T1000 (cell line): ENCODE data around the gene CCSER1.
"Not testable (repeated sequence)": the region's sequence is repeated elsewhere in the genome, so short reads cannot be mapped to it uniquely, and the experiment has no call there.

Experiments
- DNase-seq: peaks from one replicate; lab custom pipeline; 2025; ENCODE audit warnings: mixed read lengths; lab: John Stamatoyannopoulos, UW

CCSER1 gene

DNA sequence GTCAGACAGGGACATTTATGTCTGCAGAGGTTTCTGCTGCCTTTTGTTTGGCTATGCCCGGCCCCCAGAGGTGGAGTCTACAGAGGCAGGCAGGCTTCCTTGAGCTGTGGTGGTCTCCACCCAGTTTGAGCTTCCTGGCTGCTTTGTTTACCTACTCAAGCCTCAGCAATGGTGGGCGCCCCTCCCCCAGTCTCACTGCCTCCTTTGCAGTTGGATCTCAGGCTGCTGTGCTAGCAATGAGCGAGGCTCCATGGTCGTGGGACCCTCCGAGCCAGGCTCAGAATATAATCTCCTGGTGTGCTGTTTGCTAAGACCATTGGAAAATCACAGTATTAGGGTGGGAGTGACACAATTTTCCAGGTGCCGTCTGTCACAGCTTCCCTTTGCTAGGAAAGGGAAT is 578.3 kb downstream of the CCSER1 start:
- not testable (repeated sequence) for DNase-seq

GRCh38 chr4:90715242-90715641 is 588.0 kb downstream of the CCSER1 start:
- DNase-seq: no peak

DNA sequence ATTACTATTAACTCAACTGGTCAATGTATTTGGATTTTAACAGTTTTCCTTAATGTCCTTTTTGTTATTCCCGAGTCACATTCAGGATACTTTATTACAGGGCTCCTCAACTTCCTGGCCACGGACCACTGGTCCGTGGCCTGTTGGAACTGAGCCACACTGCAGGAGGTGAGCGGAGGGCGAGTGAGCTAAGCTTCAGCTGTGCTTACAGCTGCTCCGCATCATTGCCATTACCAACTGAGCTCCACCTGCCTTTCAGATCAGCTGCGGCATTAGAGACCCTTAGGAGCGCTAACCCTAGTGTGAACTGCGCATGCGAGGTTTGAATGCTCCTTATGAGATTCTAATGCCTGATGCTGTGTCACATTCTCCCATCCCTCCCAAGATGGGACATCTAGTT is 591.7 kb downstream of the CCSER1 start:
- DNase-seq: no peak

GRCh38 chr4:90727938-90728337 is 600.7 kb downstream of the CCSER1 start:
- DNase-seq: no peak

- no peak for DNase-seq
These were observed 603.6 kb downstream of the CCSER1 start for GRCh38 chr4:90730752-90731151.

GRCh38 chr4:90733211-90733610 is 606.0 kb downstream of the CCSER1 start:
- DNase-seq: no peak

DNA sequence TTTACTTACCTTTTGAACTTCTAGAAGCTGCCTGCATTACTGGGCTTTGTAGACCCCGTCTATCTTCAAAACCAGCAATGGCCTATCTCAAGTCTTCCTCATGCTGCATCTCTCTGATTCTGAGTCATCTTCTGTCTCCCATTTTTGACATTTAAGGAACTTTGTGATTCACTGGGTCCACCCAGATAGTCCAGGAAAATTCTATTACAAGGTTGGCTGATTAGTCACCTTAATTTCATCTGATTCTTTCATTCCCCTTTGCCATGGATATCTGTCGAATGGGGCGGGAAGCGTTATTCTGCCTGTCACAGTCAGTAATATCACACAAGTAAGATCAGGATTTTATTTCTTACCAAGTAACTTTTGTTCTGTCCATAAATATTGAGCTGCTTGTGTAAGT is 618.0 kb downstream of the CCSER1 start:
- no peak for DNase-seq

DNA sequence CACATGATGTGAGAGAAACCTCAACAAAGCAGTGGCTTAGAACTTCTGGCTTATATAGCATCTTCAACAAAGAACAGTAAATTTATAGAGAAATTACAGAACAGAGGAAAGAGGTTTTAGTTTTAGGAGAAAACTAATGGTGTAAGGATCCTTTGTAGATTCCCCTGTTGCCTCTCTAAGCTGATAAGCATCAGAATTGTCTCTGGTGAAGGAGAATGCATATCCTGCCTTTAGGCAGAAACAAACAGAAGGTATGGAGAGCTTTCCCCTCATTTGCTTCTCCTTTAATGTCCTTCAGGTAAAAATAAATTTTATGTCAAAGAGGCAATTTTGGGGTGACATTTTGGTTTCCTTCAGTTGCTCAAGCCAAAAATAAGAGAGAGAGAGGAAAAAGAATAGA is 625.9 kb downstream of the CCSER1 start:
- DNase-seq: no peak

GRCh38 chr4:90757534-90758060 is 630.4 kb downstream of the CCSER1 start:
- DNase-seq: no peak

DNA sequence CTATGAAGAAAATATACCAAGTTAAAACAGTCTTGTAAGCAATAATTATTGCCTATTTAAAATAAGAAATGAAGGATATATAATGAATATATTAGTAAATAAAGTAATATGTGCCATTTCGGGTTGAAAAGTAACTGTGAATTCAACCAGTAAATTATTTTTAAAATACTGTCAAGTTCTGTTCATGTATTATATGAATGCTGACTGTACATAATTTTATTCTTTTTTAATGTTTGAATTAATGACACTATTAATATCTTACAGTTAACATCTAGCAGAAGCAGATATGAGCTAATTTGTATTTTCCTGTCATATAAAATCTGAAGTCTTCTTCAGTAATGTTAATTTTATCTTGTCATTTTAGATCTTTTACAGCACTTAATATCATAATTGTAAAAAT is 632.9 kb downstream of the CCSER1 start:
- DNase-seq: no peak

DNA sequence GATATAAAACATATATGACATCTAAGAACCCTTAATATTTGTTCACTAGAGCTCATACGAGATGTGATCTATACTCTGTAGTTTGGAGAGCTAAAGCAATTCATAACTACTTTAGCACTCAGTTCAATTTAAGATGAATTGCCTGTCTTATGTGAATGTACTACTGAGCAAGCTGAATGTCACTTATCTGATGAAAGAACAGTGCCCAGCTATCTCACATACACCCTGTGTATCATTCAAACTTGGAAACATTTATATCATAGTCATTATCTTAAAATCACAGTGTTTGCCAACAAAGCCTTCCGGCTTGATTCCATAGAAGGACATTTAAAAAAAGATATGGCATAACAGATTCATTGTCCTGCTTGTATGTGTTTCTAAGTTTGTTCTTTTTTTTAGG is 639.6 kb downstream of the CCSER1 start:
- DNase-seq: no peak

DNA sequence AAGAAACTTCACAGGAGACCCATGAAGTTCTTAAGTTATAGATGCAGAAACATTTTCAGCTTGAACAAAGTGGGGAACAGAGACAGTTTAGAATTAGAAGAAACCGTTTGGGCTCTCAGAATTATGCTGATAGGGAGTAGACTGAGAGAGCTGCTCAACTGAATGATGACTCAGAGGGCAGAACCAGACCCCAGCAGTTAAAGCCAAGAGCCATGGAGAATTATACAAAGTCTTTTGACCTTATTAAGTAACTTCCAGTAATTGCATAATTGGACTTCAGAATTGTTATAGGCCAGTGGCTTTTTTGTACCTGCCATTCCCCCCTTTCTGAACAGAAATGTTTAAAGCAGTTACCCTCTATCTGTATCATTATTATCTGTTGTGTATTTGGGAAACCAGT is 642.1 kb downstream of the CCSER1 start:
- DNase-seq: no peak

- DNase-seq: no peak
These were observed 653.0 kb downstream of the CCSER1 start for GRCh38 chr4:90780193-90780592.

DNA sequence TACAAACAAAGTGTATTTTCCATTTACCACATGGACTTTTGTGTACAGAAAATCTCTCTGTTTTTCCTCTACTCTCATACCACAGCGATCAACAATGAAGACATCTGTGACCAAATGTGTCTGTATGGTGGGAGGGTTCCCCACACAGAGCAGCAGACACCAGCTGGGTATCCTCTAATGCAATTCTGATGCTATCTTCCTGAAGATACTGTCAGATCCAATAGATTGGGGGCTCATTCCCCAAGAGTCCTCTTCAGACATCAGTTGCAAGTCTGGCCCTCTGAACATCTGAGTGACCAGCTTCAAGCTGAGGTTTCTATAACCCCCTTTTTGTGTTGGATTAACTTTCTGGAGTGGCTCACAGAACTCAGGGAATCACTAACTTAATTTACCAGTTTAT is 659.4 kb downstream of the CCSER1 start:
- no peak for DNase-seq

- DNase-seq: no peak
These were observed 665.5 kb downstream of the CCSER1 start for GRCh38 chr4:90792696-90793095.

- DNase-seq: no peak
These were observed 671.8 kb downstream of the CCSER1 start for GRCh38 chr4:90798948-90799347.

- no peak for DNase-seq
These were observed 672.7 kb downstream of the CCSER1 start for GRCh38 chr4:90799895-90800294.

GRCh38 chr4:90815569-90815968 is 688.4 kb downstream of the CCSER1 start:
- DNase-seq: no peak

GRCh38 chr4:90816754-90817153 is 689.6 kb downstream of the CCSER1 start:
- DNase-seq: no peak

GRCh38 chr4:90824266-90825150 is 697.3 kb downstream of the CCSER1 start:
- DNase-seq: no peak

DNA sequence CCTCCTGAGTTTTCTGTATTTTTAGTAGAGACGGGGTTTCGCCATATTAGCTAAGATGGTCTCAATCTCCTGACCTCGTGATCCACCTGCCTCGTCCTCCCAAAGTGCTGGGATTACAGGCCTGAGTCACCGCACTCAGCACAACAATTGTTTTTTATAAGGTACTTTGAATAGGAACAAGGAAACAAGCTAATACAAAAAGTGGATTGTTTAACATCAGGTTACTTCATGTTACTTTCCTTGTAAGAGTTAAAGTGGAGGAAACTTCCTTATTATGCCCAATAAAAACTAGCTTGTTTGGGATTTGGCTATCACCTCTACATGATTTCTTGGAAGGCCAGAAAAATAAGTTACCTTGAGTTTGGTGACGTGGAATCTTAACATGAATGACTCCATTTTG is 698.7 kb downstream of the CCSER1 start:
- no peak for DNase-seq

- no peak for DNase-seq
These were observed 706.5 kb downstream of the CCSER1 start for GRCh38 chr4:90833706-90834105.

DNA sequence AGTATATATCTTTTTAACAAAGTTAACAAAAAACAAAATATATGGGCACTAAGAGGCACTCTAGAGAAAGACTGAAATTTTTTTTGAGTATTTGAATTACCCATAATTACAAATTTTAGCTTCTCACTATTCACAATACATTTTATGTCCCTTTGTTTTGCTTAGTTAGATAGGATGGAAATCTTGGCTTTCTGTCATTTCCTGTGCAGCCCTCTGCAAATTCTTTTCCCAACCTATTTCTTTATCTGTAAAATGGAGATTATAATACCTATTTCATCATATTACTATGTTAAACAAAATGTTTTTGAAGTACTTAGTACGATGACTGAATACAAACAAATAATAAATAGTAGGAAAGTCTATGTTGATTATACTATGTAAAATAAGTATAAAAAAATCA is 710.0 kb downstream of the CCSER1 start:
- no peak for DNase-seq

- DNase-seq: not testable (repeated sequence)
These were observed 711.7 kb downstream of the CCSER1 start for GRCh38 chr4:90838859-90839258.
